HepG2 (cell line): ENCODE measurements around the gene WNK4. TPM values are rescaled to one million over a fixed set of nuclear protein-coding genes. Genes with fewer than 3 reads are reported as not detected.

Source experiments
- ATRX ChIP-seq: sonication (generic); formaldehyde crosslinking; IDR thresholded peaks from 2 replicates; pipeline ENCODE4 v1.4.0; 2020; ENCODE audit warnings: missing genetic modification reagents, borderline replicate concordance
- HDAC2 ChIP-seq: sonication (generic); formaldehyde crosslinking; IDR thresholded peaks from 2 replicates; pipeline ENCODE4 v1.4.0; 2020; ENCODE audit warnings: missing genetic modification reagents
- KMT2A ChIP-seq: sonication (generic); formaldehyde crosslinking; IDR thresholded peaks from 2 replicates; pipeline ENCODE4 v1.4.0; 2020; ENCODE audit warnings: missing genetic modification reagents
- MAFG ChIP-seq: sonication (generic); formaldehyde crosslinking; IDR thresholded peaks from 2 replicates; pipeline ENCODE4 v1.5.1; 2020; ENCODE audit warnings: mild to moderate bottlenecking, missing genetic modification reagents
- MAFK ChIP-seq, 2 experiments: IDR thresholded peaks in 1 of 2; conservative IDR thresholded peaks in 1 of 2; 2 replicates each; pipeline ENCODE4 v1.6.1; 2011; ENCODE audit warnings: improper control_type of control experiment in 2 of 2, low read length in 2 of 2
- POLR2G ChIP-seq: fragments of 200-400 bp; formaldehyde crosslinking; IDR thresholded peaks from 2 replicates; pipeline ENCODE4 v1.6.1; 2018; ENCODE audit warnings: mild to moderate bottlenecking, low read depth, low read length, moderate library complexity
- RELA ChIP-seq: sonication (generic); formaldehyde crosslinking; IDR thresholded peaks from 2 replicates; pipeline ENCODE4 v1.4.0; 2020; ENCODE audit warnings: missing genetic modification reagents
- WIZ ChIP-seq: sonication (generic); formaldehyde crosslinking; IDR thresholded peaks from 2 replicates; pipeline ENCODE4 v1.5.1; 2020; ENCODE audit warnings: mild to moderate bottlenecking, missing genetic modification reagents
- ZNF510 ChIP-seq: sonication (generic); formaldehyde crosslinking; IDR thresholded peaks from 2 replicates; pipeline ENCODE4 v1.4.0; 2020; ENCODE audit warnings: low read depth, mild to moderate bottlenecking, missing genetic modification reagents
- ZNF530 ChIP-seq: sonication (generic); formaldehyde crosslinking; IDR thresholded peaks from 2 replicates; pipeline ENCODE4 v1.5.0; 2020; ENCODE audit warnings: low read depth, mild to moderate bottlenecking, missing genetic modification reagents
- ZNF761 ChIP-seq: sonication (generic); formaldehyde crosslinking; conservative IDR thresholded peaks from 2 replicates; pipeline ENCODE4 v1.4.0; 2020; ENCODE audit warnings: mild to moderate bottlenecking, missing genetic modification reagents
- ZSCAN22 ChIP-seq: sonication (generic); formaldehyde crosslinking; IDR thresholded peaks from 2 replicates; pipeline ENCODE4 v1.4.0; 2020; ENCODE audit warnings: mild to moderate bottlenecking, missing genetic modification reagents
- polyA plus RNA-seq, 8 experiments: library from polyadenylated mRNA; depleted of rRNA in 3 of 8; stranded (reverse) in 7 of 8; unstranded in 1 of 8; fragments of >200 nt; fragmentation: Illumina TruSeq in 4 of 8; extraction: Trizol in 4 of 8; gene quantifications; 2 replicates each; pipeline versions ENCODE4 v1.2.1 to v1.2.3, GENCODE V29; 2011 to 2016; ENCODE audit warnings: low read depth in 4 of 8, missing spikeins in 1 of 8, mixed read lengths in 1 of 8; ENCODE audit not compliant: insufficient read depth in 1 of 8
- total RNA-seq, 5 experiments: library from RNA; depleted of rRNA; stranded (reverse); fragments of >200 nt; fragmentation: Illumina TruSeq; extraction: Trizol; gene quantifications; 2 replicates each; pipeline ENCODE4 v1.2.3, GENCODE V29; 2016; ENCODE audit warnings: low read depth in 1 of 5
- TF ChIP-seq, protein P1 (sequence below): sonication (generic); formaldehyde crosslinking; IDR thresholded peaks from 2 replicates; pipeline ENCODE4 v1.4.0; 2020; ENCODE audit warnings: missing genetic modification reagents, borderline replicate concordance
- TF ChIP-seq, protein P2 (sequence below): sonication (generic); formaldehyde crosslinking; IDR thresholded peaks from 2 replicates; pipeline ENCODE4 v1.4.0; 2020; ENCODE audit warnings: mild to moderate bottlenecking, missing genetic modification reagents
- TF ChIP-seq, protein P3 (sequence below): sonication (generic); formaldehyde crosslinking; IDR thresholded peaks from 2 replicates; pipeline ENCODE4 v1.4.0; 2020; ENCODE audit warnings: missing genetic modification reagents, borderline replicate concordance
- TF ChIP-seq, protein P4 (sequence below): sonication (generic); formaldehyde crosslinking; IDR thresholded peaks from 2 replicates; pipeline ENCODE4 v1.9.0; 2022; ENCODE audit warnings: low read depth, missing genetic modification reagents
- TF ChIP-seq, protein P5 (sequence below): IDR thresholded peaks from 2 replicates; pipeline ENCODE4 v1.6.1; 2016; ENCODE audit warnings: missing compliant biosample characterization, missing genetic modification reagents, borderline replicate concordance

WNK4 gene
- total and polyA plus RNA-seq, 2 of the 13 experiments (the other 11 are each of a cell fraction or from before 2014, with no cell fraction given), result 2.7 to 13.7 TPM

DNA sequence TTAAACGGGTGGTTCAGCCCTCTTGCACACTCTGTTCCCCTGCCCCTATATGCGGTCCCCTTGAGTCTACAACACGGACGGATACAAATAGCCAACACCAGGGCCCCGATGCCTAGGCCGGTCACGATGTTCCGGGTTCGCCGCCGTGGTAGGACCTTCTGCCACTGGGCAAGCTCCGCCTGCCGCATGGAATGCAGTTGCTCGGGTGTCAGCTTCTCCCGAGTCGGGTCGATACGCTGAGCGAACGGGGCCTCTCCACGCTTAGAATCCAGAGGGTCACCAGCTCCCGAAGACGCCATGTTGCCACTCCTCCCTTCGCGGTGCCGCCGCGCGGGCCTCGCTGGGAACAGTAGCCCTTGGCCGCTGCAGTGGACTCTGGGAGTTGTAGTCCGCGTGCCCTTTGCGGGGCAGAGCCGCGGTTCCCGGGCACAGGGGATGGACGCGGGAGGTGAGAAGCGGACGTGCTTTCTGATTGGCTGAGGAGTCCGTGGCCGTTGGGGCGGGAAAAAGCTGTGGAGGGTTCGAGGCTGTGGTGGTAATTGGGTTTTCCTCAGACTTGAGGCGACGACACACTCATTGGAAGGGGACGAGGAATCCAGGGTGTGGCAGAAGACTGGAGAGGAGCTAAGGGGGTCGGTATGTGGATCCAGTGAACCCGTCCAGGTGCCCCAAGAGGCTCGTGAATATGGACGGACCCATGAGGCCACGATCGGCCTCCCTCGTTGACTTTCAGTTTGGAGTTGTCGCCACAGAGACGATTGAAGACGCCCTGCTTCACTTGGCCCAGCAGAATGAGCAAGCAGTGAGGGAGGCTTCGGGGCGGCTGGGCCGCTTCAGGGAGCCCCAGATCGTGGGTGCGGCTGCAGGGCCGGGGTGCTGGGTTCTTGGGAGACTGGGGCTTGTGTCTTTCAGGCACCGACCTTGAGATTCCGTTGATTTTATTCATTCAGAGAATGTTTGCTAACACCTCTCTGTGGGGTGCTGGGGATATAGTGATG, 18.3 kb downstream of the WNK4 start, which contains the start of the genes CNTD1 and COA3 (continued):
- TF ChIP-seq, protein P1, sequence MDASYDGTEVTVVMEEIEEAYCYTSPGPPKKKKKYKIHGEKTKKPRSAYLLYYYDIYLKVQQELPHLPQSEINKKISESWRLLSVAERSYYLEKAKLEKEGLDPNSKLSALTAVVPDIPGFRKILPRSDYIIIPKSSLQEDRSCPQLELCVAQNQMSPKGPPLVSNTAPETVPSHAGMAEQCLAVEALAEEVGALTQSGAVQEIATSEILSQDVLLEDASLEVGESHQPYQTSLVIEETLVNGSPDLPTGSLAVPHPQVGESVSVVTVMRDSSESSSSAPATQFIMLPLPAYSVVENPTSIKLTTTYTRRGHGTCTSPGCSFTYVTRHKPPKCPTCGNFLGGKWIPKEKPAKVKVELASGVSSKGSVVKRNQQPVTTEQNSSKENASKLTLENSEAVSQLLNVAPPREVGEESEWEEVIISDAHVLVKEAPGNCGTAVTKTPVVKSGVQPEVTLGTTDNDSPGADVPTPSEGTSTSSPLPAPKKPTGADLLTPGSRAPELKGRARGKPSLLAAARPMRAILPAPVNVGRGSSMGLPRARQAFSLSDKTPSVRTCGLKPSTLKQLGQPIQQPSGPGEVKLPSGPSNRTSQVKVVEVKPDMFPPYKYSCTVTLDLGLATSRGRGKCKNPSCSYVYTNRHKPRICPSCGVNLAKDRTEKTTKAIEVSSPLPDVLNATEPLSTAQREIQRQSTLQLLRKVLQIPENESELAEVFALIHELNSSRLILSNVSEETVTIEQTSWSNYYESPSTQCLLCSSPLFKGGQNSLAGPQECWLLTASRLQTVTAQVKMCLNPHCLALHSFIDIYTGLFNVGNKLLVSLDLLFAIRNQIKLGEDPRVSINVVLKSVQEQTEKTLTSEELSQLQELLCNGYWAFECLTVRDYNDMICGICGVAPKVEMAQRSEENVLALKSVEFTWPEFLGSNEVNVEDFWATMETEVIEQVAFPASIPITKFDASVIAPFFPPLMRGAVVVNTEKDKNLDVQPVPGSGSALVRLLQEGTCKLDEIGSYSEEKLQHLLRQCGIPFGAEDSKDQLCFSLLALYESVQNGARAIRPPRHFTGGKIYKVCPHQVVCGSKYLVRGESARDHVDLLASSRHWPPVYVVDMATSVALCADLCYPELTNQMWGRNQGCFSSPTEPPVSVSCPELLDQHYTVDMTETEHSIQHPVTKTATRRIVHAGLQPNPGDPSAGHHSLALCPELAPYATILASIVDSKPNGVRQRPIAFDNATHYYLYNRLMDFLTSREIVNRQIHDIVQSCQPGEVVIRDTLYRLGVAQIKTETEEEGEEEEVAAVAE (CRISPR knock-in tag), result peak; percentile 93
- TF ChIP-seq, protein P2, sequence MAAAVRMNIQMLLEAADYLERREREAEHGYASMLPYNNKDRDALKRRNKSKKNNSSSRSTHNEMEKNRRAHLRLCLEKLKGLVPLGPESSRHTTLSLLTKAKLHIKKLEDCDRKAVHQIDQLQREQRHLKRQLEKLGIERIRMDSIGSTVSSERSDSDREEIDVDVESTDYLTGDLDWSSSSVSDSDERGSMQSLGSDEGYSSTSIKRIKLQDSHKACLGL (CRISPR knock-in tag), result peak; percentile 90
- TF ChIP-seq HDAC2 (CRISPR knock-in tag) (peak; percentile 80; the same call in 1 of the 2 replicates), POLR2G (peak; percentile 81), ZNF761 (CRISPR knock-in tag) (peak; percentile 95), ATRX (CRISPR knock-in tag) (no peak), WIZ (CRISPR knock-in tag) (no peak), ZNF510 (CRISPR knock-in tag) (peak; percentile 92; the same call in 1 of the 2 replicates), RELA (CRISPR knock-in tag) (peak; percentile 73; the same call in 1 of the 2 replicates), ZNF530 (CRISPR knock-in tag) (0 out of 2 replicates have a peak, but pooled peaks have one; percentile 67), ZSCAN22 (CRISPR knock-in tag) (peak; percentile 73), MAFG (CRISPR knock-in tag) (no peak), MAFK (conservative IDR thresholded peaks at IDR 0.05 in 1 of 2, IDR thresholded peaks at IDR 0.05 in 1 of 2; ENCODE audit: low read length in 2 of 2) (no peak), KMT2A (CRISPR knock-in tag) (peak; percentile 83; the same call in 1 of the 2 replicates)
- TF ChIP-seq, protein P3, sequence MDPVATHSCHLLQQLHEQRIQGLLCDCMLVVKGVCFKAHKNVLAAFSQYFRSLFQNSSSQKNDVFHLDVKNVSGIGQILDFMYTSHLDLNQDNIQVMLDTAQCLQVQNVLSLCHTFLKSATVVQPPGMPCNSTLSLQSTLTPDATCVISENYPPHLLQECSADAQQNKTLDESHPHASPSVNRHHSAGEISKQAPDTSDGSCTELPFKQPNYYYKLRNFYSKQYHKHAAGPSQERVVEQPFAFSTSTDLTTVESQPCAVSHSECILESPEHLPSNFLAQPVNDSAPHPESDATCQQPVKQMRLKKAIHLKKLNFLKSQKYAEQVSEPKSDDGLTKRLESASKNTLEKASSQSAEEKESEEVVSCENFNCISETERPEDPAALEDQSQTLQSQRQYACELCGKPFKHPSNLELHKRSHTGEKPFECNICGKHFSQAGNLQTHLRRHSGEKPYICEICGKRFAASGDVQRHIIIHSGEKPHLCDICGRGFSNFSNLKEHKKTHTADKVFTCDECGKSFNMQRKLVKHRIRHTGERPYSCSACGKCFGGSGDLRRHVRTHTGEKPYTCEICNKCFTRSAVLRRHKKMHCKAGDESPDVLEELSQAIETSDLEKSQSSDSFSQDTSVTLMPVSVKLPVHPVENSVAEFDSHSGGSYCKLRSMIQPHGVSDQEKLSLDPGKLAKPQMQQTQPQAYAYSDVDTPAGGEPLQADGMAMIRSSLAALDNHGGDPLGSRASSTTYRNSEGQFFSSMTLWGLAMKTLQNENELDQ (CRISPR knock-in tag), result peak; percentile 8; the same call in 1 of the 2 replicates
- TF ChIP-seq, protein P4, sequence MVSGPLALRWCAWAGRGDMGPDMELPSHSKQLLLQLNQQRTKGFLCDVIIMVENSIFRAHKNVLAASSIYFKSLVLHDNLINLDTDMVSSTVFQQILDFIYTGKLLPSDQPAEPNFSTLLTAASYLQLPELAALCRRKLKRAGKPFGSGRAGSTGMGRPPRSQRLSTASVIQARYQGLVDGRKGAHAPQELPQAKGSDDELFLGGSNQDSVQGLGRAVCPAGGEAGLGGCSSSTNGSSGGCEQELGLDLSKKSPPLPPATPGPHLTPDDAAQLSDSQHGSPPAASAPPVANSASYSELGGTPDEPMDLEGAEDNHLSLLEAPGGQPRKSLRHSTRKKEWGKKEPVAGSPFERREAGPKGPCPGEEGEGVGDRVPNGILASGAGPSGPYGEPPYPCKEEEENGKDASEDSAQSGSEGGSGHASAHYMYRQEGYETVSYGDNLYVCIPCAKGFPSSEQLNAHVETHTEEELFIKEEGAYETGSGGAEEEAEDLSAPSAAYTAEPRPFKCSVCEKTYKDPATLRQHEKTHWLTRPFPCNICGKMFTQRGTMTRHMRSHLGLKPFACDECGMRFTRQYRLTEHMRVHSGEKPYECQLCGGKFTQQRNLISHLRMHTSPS (CRISPR knock-in tag), result peak; percentile 67
- TF ChIP-seq, protein P5, sequence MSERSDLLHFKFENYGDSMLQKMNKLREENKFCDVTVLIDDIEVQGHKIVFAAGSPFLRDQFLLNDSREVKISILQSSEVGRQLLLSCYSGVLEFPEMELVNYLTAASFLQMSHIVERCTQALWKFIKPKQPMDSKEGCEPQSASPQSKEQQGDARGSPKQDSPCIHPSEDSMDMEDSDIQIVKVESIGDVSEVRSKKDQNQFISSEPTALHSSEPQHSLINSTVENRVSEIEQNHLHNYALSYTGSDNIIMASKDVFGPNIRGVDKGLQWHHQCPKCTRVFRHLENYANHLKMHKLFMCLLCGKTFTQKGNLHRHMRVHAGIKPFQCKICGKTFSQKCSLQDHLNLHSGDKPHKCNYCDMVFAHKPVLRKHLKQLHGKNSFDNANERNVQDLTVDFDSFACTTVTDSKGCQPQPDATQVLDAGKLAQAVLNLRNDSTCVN (CRISPR knock-in tag), result peak; percentile 78
